ENCODE results near the gene ANKRD31. TPM values are rescaled to one million over a fixed set of nuclear protein-coding genes. Genes with fewer than 3 reads are reported as not detected.
A peak's percentile ranks its signal among the peaks of the same experiment; 100 is the strongest.
"Not testable (repeated sequence)": the region's sequence is repeated elsewhere in the genome, so short reads cannot be mapped to it uniquely, and the experiment has no call there.

Gene ANKRD31, protein sequence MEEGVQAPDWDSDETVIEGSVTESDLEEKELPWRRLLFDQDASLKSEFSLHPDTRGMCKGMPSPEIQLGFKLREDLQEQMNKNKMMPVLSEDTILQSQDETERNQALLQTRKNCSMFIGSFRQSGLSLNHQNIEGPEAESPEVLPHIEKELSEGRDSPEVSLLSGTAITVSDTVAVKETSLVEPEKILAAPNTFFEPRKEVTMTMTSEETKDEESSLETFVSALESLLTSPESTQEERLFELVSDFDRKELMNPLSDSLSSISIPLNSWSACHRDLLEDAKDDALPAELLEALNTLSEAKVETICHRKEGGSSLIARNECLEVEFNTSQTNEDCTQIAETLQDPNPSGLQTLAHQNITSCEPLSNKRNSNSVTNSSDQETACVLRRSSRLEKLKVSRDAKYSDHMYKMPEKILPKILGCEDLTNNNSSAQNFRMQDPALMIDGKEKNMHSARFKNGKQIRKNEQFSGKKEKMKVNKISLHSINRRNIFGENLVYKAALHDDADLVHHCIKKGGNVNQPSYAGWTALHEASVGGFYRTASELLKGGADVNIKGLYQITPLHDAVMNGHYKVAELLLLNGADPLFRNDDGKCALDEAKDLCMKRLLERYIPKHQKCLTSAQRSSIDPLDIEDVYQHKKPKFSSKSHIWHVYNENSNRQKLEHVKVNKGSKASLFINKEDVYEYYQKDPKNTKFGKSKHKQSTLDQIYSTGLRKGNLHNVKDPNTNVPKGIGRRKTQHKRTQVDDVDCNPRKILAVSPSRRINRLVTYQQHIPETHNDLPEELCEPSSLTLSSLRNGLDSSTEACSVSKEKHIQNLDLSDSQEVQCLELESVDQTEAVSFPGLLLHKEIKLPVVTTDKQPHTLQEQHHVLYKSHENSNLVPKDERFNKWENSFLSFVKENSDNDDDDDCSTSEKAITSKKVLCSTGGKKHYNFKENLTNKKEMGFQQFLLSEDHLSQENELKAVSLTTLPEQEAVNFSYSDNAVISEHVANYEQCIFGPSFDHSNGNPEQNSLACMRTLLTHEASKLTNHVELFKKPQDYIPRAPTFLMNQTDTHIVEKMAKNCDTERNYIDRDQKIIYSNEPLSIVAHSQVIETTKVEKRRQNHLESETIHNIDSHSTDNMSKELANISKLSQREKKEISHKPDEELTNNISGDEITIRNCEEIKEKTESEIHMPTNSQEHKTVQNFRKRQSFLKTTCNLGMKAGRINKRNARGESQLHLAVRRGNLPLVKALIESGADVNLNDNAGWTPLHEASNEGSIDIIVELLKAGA (N-terminal part only)
- 1.8 and 2.8 TPM in 2 replicates for total RNA-seq (2014; rRNA removed; shearing (Covaris generic))

DNA sequence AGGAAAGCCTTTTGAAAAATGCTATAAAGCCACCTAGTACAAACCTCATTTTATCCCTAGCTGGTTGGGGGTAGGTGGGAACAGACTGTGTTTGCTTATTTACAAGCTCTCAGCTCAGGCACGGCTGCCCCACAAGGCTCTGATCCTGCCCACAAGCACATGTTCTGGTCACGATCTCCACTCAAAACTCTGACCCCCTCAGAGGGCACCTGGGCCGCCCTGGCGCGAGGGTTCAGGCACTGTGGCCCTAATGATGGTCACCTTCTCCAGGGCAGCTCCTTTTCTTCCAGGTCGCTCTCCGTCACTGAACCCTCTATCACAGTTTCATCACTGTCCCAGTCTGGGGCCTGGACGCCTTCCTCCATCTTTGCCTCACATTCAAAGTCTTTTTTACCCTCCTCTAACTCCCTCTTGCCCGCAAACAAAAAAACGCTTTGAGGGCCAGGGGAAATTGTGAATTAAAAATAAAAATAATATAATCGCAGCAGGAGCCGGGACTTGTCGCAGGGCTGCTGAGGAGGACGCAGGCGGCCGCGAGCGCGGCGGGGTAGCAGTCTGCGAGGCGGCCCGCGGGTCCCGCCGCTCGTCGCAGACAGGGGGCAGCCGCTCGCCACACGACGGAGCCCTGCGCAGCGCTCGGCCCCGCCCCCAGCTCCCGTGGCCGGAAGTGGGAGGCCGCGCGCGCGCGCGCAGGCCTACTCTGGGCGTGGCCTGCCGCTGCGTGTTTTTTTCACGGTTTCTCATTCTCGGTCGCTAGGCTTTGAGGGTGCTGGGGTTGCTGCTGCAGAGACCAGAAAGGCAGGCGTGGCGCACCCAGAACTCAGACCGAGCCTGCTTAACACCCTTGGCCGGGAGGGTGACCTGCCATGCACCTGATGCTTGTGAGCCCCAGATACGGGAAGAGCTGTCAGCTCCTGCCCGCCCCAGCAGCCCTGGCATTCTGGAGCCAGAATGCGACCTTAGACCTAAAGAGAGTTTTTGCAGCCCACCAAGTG, at the start of gene ANKRD31:
Gene ANKRD31 (minus strand): TSS at position 557 of the 995 bp plus-strand sequence. CDS start 192 bp downstream, at position 365.
- in situ Hi-C loops (cut with HindIII; ENCODE audit: low sequenced_read_pairs), result no loop called here
- DNase-seq (ENCODE audit: low spot score), result peak; percentile 88

DNA sequence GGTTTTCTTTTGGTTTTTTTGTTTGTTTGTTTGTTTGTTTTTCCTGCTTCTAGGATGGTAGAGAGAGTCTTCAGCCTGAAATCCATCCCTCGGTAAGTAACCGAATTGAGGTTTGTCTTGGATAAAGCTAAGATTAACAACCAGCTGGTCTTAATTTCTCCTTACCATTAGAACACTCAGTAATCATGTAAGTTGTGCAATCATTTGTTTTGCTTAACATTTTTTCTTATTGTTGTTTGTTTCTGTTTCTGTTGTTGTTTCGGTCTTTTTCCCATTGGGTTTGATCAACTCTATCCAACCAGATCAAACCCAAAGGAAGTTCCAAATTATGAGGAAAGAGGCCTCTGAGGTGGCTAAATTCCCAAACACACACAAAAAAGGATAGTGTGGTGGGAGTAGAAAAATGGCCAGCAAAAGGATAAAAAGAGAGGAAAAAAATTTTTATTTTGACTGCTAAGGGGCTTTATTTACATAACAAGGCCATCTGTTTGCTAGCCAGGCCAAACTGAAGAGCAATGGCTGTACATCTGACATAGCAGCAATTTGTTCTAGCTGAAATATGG, 49.6 kb upstream of the ANKRD31 start:
- DNase-seq (ENCODE audit: low spot score), result no peak
- in situ Hi-C loops (cut with HindIII; ENCODE audit: low sequenced_read_pairs), result no loop called here

DNA sequence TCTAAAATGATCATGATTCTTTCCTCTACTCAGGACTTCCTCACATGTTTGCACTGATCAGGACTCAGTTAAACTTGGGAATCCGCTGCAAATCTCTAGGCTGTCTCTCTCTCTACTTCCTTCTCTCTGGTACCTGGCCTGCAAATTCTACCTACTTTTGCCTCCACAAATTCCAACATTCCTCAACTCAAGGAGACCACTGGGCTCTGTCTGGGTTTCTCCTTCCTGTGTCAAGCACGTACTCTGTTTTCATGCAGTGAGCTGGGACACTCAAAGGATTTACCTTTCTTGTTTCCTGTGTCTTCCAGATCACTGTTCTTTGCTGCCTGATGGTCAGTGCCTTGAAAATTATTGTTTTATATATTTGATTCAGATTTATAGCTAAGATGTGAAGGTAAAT, 45.9 kb upstream of the ANKRD31 start:
- DNase-seq (ENCODE audit: low spot score), result no peak
- in situ Hi-C loops (cut with HindIII; ENCODE audit: low sequenced_read_pairs), result no loop called here

DNA sequence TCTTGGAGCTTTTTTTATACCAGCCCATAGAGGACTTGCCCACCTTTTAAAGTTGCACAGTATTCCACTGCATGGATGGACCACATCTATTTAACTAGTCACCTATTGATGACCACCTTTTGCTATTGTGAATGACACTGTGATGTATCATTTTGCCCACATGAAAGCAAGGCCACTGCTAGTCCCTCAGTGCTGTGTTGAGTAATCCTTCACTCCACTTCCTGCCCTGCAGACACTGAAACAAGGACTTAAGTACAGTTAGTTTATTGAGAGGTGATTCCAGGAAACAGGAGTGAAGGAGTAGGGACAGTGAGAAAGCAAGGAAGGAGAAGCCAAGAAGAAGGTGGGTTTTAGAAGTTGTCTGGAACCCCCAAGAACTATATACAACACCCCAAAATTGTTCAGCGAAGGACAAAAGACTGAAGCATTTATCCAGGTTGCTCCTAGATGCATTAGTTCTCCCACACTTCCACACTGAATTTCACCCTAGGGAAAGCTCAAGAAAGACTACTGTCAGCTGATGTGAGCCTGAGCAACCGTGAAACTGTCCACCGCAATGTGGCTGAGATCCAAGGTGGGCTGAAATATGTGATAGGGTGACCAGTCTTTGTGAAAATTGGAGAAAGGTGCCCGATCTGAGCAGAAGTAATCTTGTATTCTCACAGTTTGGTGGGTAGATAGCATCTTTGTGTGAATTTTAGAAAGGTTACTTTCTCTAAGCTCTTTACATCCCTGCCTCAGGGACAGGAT, 45.2 kb upstream of the ANKRD31 start:
- no peak for DNase-seq (ENCODE audit: low spot score)
- in situ Hi-C loops (cut with HindIII; ENCODE audit: low sequenced_read_pairs), result no loop called here

DNA sequence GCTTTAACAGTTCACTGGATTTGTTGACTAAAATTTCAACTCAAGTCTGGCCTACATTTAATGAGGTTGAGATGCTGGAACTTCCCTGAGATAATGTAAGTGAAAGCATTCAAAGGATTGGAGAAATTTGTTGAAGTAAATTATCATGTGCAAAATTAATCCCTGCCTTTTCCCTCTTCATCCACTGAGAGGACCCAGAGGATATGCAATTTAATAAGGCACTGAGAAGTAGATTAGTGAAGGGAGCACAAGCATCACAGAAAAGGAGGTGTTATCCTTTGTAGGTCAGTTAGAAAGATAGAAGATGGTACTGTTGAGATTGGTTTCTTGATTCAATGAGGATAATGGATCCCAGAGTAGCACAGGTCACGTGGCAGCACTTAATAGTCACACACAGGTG, 42.6 kb upstream of the ANKRD31 start:
- in situ Hi-C loops (cut with HindIII; ENCODE audit: low sequenced_read_pairs), result no loop called here
- no peak for DNase-seq (ENCODE audit: low spot score)

DNA sequence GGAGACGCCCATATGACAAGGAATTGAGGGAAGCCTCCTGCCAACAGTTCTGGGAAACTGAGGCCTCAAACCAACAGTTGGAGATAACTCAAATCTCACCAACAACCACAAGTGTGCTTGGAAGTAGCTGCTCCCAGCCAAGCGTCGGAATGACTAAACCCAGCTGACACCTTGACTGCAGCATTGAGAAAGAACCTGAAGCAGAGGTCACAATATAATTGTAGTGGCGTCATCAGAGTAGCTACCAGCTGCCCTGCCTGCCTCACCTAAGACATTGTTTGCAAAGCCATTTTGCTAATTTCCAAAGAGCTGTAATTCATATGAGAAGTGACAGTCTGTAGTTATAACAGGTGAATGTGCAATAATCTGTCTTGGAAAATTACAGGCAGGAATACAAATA, 40.8 kb upstream of the ANKRD31 start:
- DNase-seq (ENCODE audit: low spot score), result no peak
- in situ Hi-C loops (cut with HindIII; ENCODE audit: low sequenced_read_pairs), result no loop called here

DNA sequence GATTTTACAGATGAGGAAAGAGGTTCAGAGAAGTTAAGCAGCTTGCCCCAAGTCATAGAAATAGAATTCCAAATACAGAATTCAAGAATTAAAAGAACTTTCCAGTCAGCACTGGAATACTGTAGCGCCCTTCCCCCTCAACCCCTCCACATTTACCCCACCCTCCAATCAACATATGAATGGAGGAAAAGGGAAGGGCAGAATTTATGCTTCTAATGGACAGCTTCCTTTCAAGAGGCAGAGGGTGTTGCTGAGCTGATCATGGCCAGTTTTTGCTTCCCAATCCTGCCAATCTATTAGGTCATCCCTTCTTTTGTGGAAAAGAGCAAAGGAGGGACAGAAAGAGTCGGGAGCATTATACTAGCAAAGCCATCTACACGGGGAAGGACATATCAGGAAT, 39.1 kb upstream of the ANKRD31 start:
- DNase-seq (ENCODE audit: low spot score), result no peak
- in situ Hi-C loops (cut with HindIII; ENCODE audit: low sequenced_read_pairs), result no loop called here

DNA sequence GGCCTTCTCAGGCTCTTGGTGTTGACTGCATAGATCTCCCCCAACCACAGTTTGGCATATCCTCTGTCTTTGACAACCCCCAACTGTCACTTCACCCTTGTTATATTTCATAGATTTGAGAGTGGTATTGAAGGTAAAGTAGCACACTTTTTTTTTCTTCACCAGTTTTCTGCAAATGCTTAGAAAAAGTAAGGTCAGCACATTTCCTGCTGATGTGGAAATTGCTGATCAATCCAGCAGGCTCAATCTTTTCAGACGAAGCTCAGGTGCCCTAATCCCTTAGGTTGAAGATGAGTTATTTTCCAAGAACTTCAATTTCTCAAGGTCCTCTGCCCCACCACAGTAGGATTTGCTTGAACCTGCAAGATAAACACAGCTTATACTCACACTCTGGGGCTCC, 38.5 kb upstream of the ANKRD31 start:
- no peak for DNase-seq (ENCODE audit: low spot score)
- in situ Hi-C loops (cut with HindIII; ENCODE audit: low sequenced_read_pairs), result no loop called here

DNA sequence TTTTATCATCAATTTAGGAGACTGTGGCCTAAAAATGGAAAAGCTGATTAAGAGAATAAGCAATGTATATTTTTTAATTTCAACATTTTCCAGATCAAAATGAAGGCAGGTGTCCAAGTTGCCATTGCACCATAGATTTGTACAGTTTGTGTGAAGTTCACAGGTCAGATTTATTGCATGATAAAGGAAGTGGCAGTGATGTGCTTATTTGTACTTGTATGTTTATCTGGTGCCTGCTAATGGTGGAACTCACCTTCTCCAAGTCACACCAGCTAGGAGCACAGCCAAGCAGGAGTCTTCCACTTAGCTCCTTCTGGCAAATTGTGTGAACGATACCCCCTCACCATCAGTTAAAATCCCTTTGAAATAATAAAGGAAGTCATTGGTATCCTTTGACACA, 37.8 kb upstream of the ANKRD31 start:
- DNase-seq (ENCODE audit: low spot score), result no peak
- in situ Hi-C loops (cut with HindIII; ENCODE audit: low sequenced_read_pairs), result no loop called here

DNA sequence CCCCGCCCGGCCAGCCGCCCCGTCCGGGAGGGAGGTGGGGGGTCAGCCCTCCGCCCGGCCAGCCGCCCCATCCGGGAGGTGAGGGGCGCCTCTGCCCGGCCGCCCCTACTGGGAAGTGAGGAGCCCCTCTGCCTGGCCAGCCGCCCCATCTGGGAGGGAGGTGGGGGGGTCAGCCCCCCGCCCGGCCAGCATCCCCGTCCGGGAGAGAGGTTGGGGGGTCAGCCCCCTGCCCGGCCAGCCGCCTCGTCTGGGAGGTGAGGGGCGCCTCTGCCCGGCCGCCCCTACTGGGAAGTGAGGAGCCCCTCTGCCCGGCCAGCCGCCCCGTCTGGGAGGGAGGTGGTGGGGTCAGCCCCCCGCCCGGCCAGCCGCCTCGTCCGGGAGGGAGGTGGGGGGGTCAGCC, 33.9 kb upstream of the ANKRD31 start:
- in situ Hi-C loops (cut with HindIII; ENCODE audit: low sequenced_read_pairs), result not testable (repeated sequence)

DNA sequence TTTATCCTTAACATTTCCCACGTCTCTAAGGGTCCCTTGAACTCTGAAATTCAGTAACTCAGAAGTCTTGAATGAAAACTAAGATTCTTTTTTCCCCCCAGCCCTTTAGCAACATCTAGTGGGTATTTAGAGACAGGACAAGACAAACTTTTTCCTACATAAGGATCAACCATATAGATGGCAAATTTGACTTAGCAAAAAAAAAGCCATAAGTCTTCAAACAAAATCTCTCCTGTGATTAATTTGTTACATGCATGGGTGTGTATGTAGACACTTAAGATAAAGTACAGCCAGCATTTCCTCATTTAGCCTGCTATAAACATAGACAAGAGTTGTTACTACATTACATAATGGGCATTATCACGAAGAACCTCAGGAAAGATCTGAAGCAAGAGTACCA, 29.1 kb upstream of the ANKRD31 start:
- in situ Hi-C loops (cut with HindIII; ENCODE audit: low sequenced_read_pairs), result no loop called here

More for the DNA sequence above, 33.9 kb upstream of the ANKRD31 start:
- DNase-seq (ENCODE audit: low spot score), result not testable (repeated sequence)

DNA sequence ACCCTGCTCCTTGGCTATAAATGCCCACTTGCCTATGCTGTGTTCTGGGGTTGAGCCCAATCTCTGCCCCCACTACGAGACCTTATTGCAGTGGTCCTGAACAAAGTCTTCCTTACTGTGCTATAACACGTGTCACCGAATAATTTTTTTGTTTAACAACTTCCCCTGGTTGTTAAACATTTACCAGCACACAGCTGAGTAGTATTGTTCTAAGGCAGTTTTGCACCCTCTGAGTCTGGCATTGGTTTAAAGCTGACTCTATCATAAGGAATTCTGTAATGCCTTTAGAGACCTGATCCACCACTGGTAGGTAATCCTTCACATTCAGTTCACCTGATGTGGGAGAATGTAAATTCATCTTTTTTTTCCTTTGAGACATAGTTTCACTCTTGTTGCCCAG, 25.6 kb upstream of the ANKRD31 start:
- DNase-seq (ENCODE audit: low spot score), result no peak
- in situ Hi-C loops (cut with HindIII; ENCODE audit: low sequenced_read_pairs), result no loop called here

More for the DNA sequence above, 29.1 kb upstream of the ANKRD31 start:
- peak; percentile 61 for DNase-seq (ENCODE audit: low spot score)

DNA sequence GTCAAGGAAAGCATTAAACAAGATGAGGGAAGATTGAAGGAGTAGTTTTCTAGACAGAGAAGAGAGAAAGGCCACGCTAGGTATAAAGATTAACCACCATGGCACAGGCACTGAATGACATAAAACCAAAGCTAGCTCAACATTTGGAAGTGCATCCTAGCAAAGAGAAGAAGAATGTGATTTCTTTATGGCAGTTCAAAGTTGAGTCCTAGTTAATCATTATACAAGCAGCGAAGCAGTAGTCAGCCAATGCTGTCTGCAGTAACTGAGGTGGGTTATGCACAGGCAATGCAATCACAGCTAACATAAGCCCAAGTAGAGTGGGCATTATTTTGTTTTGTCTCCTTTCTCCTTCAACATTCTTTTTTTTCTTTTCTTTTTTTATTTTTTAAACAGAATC, 24.0 kb upstream of the ANKRD31 start:
- in situ Hi-C loops (cut with HindIII; ENCODE audit: low sequenced_read_pairs), result no loop called here
- DNase-seq (ENCODE audit: low spot score), result no peak

DNA sequence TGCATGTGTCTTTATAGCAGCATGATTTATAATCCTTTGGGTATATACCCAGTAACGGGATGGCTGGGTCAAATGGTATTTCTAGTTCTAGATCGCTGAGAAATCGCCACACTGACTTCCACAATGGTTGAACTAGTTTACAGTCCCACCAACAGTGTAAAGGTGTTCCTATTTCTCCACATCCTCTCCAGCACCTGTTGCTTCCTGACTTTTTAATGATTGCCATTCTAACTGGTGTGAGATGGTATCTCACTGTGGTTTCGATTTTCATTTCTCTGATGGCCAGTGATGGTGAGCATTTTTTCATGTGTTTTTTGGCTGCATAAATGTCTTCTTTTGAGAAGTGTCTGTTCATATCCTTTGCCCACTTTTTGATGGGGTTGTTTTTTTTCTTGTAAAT, 13.8 kb upstream of the ANKRD31 start:
- in situ Hi-C loops (cut with HindIII; ENCODE audit: low sequenced_read_pairs); DNase-seq (ENCODE audit: low spot score): not testable (repeated sequence)

DNA sequence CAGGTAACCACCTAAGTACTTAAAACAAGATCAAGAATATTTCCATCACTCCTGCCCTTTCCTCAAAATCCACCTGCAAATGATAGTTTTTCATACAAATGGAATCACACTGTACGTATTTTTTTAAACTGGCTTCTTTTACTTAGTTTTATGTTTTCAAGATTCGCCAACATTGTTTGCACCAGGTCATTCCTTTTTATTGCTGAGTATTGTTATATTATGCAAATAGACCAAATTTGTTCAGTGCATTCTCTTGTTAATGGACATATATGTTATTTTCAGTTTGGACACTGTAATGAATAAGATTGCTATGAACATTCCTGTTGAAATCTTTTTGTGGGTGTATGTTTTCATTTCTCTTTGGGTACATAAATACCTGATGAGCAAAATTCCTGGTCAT, 8.3 kb upstream of the ANKRD31 start:
- DNase-seq (ENCODE audit: low spot score), result no peak
- in situ Hi-C loops (cut with HindIII; ENCODE audit: low sequenced_read_pairs), result no loop called here

DNA sequence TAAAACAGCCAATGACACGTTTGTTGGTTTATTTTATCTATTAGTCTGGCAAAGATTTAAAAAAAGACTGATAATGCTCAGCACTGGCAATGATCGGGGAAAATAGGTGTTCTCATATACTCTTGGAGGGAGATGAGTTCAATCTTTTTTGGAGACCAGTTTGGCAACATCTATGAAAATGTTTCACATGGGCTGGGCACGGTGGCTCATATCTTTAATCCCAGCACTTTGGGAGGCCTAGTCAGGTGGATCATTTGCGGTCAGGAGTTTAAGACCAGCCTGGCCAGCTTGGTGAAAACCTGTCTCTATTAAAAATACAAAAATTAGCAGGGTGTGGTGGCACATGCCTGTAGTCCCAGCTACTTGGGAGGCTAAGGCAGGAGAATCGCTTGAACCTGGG, 6.8 kb upstream of the ANKRD31 start:
- no peak for DNase-seq (ENCODE audit: low spot score)
- in situ Hi-C loops (cut with HindIII; ENCODE audit: low sequenced_read_pairs), result no loop called here

DNA sequence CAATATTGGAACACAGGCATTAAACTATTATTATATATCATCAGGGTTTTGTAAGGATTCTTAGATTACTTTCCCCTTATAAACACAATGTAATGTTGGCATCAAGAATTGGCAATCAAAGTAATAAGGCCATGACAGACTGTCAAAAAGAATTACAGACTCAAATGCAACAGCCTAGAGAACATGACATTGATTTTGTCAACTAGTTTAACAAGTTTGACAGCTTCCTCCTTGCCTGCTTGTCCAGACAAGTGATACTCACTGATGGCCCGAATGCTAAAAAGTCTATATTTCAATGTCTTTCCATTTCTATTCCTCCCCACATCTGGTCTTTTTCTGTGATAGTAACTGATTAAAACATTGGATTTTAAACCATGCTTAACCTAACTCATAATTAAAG, 6.4 kb upstream of the ANKRD31 start:
- DNase-seq (ENCODE audit: low spot score), result no peak
- in situ Hi-C loops (cut with HindIII; ENCODE audit: low sequenced_read_pairs), result no loop called here

Measured in G401 (cell line).